HS-27A (cell line): ENCODE results near the gene CCBE1.
A peak's percentile ranks its signal among the peaks of the same experiment; 100 is the strongest.
"Not testable (repeated sequence)": the region's sequence is repeated elsewhere in the genome, so short reads cannot be mapped to it uniquely, and the experiment has no call there.

ENCODE experiments used
- DNase-seq: peaks from one replicate; pipeline ENCODE4 v3.0.0-alpha.2; 2012; ENCODE audit warnings: low read depth, missing footprints

Gene CCBE1

DNA sequence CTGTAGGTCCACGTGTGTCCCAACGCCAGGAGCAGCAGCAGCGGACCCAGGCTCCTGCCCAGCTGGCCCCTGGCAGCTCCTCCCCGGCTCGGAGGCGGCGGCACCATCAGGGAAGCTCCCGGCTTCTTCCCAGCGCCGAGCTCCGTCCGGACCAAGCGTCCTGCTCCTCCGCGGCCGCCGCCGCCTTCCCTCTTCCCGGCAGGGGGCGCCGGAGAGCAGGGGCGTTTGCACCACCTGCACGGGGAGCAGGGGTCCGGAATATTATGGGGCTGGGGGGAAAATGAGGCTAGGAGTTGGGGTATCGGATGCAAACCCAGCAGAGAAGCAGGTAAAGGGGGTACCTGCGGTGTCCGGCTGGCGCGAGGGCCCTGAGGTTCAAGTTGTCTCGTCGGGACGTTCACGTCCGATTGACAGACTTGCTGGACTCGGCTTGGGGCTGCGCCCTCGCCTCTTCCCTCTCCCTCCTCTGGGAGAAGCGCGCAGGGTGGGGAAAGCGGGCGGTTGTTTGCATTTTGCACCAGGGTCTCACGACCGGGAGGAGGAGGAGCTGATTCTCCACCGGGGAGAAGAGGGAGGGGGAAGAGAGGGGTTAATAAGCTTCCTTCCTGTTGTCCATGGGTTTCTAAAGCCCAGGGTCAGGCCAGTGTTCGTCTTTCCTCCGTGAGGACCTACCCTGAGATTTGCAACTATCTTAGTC lies at the start of gene CCBE1:
TSS of gene CCBE1 (minus strand) at position 188 of the 697 bp plus-strand sequence.
- no peak for DNase-seq

DNA sequence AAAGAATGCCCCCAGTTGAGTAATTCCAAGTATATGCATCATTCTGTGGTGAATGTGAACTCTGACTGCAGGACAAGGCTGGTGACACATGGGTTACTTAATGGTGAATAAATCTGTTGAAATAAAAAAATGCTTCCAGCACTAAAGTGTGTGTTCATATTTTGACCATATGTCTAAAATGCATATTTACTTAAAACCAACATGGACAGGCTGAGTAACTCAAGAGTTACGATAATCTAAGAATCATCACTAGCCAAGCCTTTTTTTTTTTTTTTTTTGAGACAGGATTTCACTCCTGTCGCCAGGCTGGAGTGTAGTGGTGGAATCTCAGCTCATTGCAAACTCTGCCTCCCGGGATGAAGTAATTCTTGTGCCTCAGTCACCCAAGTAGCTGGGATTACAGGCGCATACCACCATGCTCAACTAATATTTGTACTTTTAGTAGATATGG lies 47.1 kb upstream of the CCBE1 start:
- DNase-seq = peak; percentile 89

DNA sequence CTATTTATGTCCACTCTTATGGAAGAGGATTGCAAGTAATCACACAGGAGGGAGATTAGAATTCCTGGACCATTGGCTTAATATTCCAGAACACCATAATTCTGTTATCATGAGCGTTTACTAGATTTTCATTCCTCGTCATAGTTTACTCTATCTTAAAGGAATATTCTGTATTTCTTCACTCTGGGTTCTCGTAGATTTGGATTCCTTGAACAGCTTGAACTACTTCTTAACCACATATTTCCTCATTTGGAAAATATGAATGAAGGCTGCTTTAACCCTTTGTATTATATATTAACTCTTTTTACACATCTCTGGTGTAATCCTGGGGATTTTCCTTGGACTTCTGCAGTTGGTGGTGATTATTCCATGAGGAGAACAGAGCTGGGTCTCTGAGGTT lies 46.3 kb upstream of the CCBE1 start:
- no peak for DNase-seq

DNA sequence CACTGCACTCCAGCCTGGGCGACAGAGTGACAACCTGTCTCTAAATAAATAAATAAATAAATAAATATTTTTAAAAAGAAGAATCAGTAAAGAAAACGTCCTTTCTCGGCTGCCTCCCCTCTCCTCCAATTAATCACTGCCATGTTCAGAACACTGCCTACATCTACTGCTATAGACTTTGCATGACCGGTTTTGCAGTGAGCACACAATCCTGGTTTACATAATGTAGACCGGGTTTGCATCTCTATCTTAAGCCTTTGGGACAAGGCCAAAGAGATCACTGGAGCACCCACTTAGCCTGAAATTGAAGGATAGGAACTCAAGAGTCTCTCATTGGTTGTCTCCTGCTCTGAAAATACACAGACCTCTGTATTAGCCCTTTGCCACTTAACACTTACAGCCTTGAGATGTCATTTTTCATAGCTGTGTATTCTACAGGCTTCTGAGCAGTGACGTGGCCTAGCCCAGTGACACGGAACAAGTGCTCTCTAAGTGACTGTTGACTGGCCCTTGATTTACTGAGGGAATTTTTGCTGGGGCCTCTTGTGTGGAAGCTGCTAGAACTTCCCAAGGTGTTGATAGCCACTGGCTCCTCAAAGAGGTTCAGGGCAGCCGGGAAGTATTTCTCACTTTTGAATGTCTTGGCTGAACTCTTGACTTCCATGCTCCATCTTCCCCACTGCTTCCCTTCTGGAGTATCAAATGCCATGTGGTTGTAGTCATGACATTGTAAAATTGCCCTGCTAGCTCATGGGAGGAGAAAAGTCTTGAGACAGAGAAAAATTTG lies 45.3 kb upstream of the CCBE1 start:
- no peak for DNase-seq

DNA sequence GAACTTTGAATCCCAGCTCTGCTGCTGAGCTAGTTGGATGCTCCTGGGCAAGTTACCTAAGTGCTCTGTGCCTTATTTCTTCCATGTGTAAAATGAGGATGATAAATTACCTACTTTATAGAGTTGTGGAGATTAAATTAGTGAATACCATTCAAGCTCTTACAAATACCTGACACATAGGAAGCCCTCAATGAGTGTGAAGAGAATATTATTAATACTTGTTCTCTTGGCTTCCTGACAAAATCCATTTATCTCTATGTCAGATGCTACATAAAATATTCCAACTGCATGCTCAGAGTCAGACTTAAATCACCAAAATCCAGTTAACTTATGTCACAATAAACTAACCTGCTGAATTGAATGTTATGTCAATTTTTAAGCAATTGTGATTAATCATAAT lies 42.9 kb upstream of the CCBE1 start:
- DNase-seq = no peak

DNA sequence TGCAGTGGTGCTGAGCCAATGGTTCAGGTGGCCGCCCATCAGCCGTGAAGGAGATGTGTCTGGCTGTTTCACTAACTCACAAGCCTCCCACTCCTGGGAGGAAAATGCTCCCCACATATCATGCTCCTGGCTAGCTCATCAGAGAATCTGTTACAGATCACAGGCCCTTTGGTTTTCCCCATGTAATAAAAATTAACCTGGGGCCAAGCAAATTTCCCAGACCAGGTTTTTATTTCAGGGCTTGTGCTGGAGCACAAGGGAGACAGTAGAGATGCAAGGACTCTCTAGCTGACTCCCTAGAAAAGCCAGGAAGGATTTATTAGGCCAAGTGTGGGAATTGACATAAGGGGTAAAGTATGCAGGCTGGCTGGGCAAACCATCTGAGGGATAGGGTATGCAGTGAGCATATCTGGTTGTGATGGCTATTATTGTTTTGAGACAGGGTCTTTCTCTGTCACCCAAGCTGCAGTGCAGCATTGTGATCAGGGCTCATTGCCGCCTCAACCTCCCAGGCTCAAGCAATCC lies 40.6 kb upstream of the CCBE1 start:
- DNase-seq = no peak

DNA sequence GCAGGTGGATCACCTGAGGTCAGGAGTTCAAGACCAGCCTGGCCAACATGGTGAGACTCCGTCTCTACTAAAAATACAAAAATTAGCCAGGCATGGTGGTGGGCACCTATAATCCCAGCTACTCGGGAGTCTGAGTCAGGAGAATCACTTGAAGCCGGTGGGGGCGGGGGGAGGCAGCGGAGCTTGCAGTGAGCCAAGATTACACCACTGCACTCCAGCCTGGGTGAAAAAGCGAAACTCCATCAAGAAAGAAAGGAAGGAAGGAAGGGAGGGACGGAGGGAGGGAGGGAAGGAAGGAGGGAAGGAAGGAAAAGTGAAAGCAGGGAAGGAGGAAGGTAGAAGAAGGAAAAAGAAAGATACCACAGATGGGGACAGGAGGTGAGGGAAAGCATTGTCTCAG lies 40.1 kb upstream of the CCBE1 start:
- DNase-seq = not testable (repeated sequence)

DNA sequence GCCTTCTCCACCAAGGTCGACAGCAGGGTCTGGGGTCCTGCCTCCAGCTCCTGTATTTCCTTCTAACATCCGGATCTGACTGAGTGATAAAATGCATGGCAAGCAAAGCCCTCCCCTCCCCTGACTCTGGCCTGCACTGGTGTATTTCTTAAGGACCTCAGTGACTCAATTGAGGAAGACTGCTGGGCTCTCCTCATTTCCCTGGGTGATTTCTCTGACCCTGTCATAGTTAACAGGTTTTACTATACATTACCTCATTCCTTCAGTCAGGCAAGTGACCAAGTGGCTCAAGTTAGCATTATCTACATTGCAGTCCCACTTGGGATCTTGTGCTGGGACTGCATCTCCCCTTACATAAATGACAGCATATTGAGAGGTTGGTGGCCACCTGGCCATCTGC lies 38.8 kb upstream of the CCBE1 start:
- no peak for DNase-seq

DNA sequence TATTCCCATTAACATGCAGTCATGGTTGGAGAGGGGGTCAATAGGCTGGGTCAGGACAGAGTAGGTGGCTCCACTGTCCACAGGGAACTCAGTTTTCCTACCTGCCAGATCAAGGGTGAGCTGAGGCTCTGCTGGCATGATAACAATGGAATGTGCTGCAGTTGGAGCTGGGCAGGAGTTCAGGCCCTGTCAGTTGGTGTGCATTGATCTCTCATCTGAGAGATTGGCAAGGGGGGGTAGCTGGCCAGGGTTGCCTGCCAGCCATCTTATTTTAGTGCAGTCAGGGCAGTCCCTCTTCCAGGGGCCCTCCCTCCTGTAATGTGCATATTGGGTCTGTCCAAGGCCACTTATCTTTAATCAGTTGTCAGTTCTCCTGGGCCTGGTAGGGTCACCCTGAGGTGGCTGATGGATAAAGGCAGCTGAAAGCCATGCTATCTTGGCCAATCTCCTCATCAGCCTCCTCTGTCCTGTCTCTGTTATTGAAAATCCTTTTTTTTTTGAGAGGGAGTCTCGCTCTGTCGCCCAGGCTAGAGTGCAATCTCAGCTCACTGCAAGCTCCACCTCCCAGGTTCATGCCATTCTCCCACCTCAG lies 38.1 kb upstream of the CCBE1 start:
- DNase-seq = no peak

DNA sequence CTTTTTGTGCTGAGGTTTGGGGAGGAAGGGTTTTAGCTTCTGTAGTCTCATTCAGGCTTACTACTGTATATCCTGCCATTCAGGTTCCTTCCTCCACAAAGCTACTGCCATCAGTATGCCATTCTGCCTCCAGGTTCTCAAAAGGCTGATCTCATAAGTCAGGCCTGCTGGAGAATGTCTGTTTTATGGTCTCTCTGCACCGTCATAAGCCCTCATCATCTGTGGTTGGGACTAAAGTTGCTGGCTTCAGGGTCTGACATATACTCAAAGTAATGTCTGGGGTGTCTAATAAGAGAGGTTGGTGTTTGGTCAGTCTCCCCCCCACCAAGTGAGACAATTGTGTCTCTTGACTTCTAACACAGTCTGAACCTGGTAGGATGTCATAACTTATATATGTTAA lies 36.2 kb upstream of the CCBE1 start:
- no peak for DNase-seq

DNA sequence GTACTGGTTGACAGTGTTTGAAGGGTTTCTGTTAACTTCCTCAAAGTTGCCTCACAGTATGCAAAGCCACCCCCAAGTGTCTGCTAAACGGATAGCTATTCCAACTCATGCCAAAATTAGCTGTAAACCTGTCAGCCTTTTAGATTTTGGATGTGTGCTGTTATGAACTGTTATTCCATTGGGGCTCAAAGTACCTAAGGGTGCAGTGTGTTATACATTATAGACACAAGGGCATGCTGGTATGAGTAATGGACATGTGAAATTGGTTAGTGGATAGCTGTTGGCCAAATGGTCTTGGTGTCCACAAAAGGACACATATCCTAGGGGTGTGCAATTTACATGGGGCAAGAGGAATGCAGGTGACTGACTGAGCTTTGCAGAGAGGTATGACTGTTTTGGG lies 33.7 kb upstream of the CCBE1 start:
- DNase-seq = no peak

DNA sequence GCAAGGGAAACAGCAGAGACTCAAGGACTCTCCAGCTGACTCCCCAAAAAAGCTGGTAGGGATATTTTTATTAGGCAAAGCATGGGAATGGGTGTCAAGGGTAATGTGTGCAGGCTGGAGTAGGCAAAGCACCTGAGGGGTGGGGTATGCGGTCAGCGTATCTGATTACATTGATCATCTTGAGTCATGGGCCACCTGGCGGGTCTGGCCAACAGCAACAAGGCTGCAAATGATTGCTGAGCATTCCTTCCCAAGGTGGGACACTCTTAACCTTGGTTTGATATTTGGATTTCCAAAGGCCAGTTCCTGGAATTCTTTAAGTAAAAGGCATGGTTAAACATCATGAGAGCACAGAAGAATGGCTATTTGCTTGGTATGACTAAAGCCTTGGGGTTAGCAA lies 32.6 kb upstream of the CCBE1 start:
- DNase-seq = no peak

DNA sequence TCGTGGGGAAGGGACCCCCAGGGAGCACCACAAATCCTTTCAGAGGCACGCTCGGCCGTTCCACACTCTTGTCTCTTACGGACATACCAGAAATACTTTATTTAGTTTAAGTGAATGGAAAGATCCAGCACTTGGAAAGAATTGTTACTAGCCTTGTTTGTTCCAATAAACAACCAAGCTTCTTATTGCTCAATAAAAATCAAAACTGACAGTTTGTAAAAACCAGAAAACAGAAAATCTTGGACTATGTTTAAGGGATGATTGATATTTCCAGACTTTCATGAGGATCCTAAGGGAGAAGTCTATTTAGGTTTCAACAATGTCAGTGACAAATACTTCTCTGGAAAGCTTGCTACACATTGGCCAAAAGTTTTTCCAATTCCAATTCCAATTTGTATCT lies 31.6 kb upstream of the CCBE1 start:
- no peak for DNase-seq

DNA sequence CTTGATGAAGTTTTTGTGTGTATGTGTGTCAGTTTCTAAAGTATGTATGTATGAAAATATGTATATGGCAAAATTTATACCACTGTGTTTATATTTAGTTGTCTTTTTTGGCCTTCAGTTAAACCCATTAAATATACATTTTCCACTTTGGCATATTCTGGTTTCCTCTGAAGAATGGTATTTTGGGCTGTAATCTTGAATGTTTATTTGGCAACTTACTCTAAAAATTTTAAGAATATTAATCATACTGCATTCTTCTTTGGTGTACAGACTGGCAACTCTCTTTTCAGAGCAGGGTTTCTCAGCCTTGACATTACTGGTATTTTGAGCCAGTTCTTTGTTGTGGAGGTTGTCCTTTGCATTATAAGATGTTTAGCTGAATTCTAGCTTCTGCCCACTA lies 27.9 kb upstream of the CCBE1 start:
- DNase-seq = peak; percentile 43

DNA sequence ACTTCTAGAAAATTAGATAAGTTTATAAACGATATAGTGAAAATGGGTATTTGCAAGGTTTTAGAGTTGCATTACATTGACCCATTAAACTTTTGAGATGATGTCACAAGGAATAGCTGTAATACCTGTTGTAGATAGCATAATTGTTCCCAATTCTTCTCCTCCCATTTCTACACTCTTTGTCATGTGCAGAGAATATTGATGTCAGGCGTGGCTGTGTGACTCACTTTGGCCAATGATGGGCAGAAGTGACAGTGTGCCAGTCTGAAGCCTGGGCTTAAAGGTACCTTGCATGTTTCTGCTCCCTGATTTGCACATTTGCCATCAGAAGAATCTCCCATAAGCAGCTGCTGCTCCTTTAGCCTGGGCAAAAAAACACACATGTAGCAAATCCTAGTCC lies 26.9 kb upstream of the CCBE1 start:
- DNase-seq = no peak

DNA sequence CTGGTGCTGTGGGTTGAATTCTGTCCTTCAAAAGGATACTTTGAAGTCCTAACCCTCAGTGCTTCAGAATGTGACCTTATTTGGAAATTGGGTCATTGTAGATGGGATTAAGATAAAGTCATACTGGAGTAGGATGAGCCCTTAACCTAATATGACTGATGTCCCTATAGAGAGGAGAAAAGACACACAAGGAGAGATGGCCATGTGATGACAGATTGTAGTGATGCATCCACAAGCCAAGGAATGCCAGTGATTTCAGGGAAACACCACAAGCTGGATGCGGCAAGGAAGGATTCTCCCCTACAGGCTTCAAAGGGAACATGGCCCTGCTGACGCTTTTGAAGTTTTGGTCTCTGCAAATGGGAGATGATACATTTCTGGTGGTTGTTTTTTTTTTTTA lies 24.7 kb upstream of the CCBE1 start:
- DNase-seq = no peak

DNA sequence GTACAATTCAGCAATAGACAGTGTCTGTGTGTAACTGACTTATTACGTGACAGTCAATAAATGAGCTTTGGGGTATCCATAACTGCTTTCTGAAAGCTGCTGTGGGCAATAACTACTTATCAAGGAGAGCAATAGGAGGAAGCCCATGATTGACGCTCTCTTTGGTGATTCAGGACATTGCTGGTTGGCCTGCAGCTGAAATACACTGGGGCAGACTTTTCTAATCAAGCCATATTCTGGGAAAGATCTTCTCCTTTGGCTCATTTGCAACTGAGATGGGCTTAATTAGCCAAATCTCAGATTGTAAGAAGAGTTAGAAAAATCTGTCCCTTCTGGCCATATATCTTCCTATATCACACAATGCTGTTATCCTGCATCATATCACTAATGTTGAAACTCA lies 24.0 kb upstream of the CCBE1 start:
- no peak for DNase-seq

DNA sequence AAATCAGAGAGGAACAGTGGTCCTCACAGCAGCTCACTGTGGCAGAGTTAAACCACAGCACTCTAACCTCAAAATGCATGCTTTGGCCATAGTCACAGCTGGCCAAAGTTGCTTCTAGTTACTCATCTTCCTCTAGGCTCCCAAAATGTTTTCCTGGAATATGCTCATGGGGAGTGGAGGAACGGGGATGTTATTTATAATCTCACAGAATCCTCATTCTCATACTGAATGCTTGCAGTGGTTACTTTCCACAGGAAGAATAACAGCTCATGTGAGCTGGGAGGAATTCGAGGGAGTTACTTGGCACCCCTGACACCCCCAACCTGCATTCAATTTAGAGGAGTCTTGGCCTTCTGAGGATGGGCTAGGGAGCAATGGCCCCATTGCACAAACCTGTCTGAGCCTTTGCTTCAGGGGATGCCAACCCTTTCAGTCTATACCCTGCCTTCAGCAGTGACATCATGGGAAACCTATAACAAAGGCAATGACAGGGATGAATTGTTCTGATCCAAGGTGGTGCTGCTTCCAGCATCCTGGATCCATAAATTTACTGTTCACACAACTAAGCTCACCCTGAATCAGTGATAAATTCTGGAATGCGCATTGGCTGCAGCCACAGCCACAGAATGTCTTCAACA lies 22.4 kb upstream of the CCBE1 start:
- DNase-seq = peak; percentile 82

DNA sequence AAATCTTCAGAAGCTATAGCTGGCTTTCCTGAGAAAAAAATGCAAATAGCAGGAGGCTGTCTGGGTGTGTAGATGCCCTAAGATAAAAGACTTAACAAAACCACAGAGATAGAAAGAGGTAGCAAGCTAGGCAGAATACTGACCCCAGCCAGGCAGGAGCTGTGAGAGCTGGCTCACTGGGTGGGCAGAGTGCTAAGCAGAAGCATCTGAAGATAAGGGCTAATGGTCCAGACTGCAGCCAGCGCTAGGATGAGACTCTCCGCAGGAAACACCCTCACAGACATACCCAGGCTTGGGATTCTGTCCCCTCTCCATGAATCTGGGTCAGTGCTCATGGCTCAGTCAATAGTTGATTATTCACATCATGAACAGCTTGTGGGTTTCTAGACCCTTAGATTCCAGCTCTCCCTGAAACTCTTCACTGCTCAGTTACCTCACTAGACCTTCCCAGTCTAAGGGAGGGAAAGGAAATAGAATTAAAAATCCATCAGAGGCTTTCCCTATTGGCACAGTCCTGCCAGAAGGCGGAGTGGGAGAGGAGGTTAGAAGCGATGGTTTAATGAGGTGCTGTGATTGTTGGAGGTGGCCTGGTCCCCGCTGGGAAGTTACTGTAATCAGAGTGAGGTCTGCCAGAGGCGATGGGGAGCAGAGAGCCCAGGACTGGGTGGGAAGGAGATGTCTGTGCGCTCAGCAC lies 21.4 kb upstream of the CCBE1 start:
- peak; percentile 45 for DNase-seq

DNA sequence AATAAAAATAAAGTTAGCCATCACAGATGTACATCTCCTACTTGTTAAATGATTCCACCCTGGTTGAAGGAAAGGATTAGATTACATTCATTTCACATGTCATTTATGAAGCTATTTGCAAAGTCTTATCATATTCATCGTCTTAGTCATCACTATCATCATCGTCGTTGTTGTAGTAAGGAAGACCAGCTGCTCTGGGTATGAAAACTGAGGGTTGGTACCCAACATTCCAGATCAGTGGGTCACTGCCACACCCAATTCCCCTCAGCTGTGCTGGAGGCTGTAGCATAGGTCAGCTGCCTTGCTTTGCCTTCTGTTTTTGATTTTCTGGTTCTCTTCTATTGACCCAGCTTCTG lies 20.9 kb upstream of the CCBE1 start:
- DNase-seq = peak; percentile 98

DNA sequence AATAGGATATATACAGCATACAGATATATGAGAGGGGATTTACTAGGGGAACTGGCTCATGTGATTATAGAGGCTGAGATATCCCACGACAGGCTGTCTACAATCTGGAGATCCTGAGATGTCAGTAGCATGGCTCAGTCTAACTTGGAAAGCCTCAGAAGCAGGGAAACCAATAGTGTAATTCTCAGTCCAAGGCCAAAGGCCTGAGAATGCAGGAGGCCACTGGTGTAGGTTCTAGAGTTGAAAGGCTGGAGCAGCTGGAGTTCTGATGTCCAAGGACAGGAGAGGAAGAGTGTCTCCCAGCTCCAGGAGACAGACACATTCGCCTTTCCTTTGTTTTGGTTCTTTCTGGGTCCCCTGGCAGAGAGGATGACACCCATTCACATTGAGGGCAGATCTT lies 20.1 kb upstream of the CCBE1 start:
- DNase-seq = no peak

DNA sequence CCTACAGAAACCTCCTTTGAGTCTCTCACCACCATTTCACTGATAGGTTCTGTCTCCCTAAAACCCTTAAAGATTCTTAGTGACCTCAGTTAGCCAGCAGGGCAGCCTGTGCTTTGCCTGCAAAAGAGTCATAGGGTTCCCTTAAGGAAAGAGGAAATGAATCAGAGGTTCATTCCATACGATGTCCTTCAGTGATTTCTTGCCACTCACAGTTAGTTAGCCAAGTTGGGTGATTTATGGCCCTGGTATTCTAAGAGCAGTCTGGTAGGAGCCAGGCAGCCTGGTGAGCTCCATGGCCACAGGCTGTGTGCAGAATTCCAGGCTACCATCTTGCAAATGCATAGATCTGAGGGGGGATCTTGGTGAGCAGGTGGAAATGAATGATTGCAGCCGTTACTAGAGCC lies 18.7 kb upstream of the CCBE1 start:
- peak; percentile 91 for DNase-seq
